ENCODE measurements around the gene CDKAL1.

The CDKAL1 gene

GRCh38 chr6:21201637-21202350 lies 667.5 kb downstream of the CDKAL1 start:
- Histone ChIP-seq H3K27me3 (ENCODE audit: control insufficient read depth in 1 of 2, insufficient read depth in 1 of 2, low read length in 2 of 2) (no peaks in the 10 kb centered on the region), H3K4ac (ENCODE audit: low read depth in 1 of 2, low read length in 2 of 2) (no peak overlapping the region), H3K79me1 (replicated peaks; ENCODE audit: low read length, poor library complexity, severe bottlenecking) (no peaks in the 10 kb centered on the region), H4K8ac (ENCODE audit: low read length) (no peak overlapping the region), H3K14ac (ENCODE audit: low read length in 2 of 2) (no peak overlapping the region), H4K91ac (ENCODE audit: low read length) (no peak overlapping the region), H2BK12ac (ENCODE audit: low read length in 2 of 2) (no peak overlapping the region), H2AFZ (ENCODE audit: low read depth, low read length) (no peak overlapping the region), H2BK15ac (ENCODE audit: low read depth, poor library complexity, severe bottlenecking) (no peak overlapping the region), H3K9ac (ENCODE audit: low read length) (no peak overlapping the region), H2AK5ac (ENCODE audit: low read length, severe bottlenecking) (no peak overlapping the region), H2BK120ac (ENCODE audit: low read depth, low read length) (no peak overlapping the region), H3K18ac (ENCODE audit: low read depth in 1 of 2, low read length in 2 of 2) (no peak overlapping the region), H3K4me1 (ENCODE audit: control insufficient read depth, insufficient read depth, low read depth, low read length) (peaks cover 7% of the 10 kb centered on the region), H3K9me3 (ENCODE audit: control insufficient read depth, low read length) (no peaks in the 10 kb centered on the region), H3K27ac (ENCODE audit: low read length, poor library complexity, severe bottlenecking) (no peak overlapping the region), H3K23ac (ENCODE audit: low read length in 2 of 2) (no peak overlapping the region), H3K4me3 (ENCODE audit: insufficient read depth in 1 of 2, low read depth in 1 of 2, low read length in 2 of 2) (no peak overlapping the region), H3K36me3 (ENCODE audit: control insufficient read depth in 1 of 2, insufficient read depth in 2 of 2, low read depth in 1 of 2, low read length in 2 of 2) (no peaks in the 10 kb centered on the region), H2BK5ac (ENCODE audit: low read depth, low read length, poor library complexity, severe bottlenecking) (no peak overlapping the region), H3K4me2 (ENCODE audit: low read length, poor library complexity, severe bottlenecking) (no peak overlapping the region)
- WGBS: 96% methylated on average over 8 of the region's 10 CpGs
- no peak for DNase-seq

GRCh38 chr6:21202521-21202920 lies 668.3 kb downstream of the CDKAL1 start:
- WGBS: 56% methylated on average over 3 of the region's 3 CpGs
- H3K23ac ChIP-seq (ENCODE audit: low read length in 2 of 2): no peak overlapping the region
- no peak overlapping the region for H4K8ac ChIP-seq (ENCODE audit: low read length)
- no peak overlapping the region for H2AFZ ChIP-seq (ENCODE audit: low read depth, low read length)
- no peak overlapping the region for H3K18ac ChIP-seq (ENCODE audit: low read depth in 1 of 2, low read length in 2 of 2)
- H3K4me2 ChIP-seq (ENCODE audit: low read length, poor library complexity, severe bottlenecking): no peak overlapping the region
- H2AK5ac ChIP-seq (ENCODE audit: low read length, severe bottlenecking): no peak overlapping the region
- no peaks in the 10 kb centered on the region for H3K79me1 ChIP-seq (replicated peaks; ENCODE audit: low read length, poor library complexity, severe bottlenecking)
- H4K91ac ChIP-seq (ENCODE audit: low read length): no peak overlapping the region
- no peak overlapping the region for H2BK120ac ChIP-seq (ENCODE audit: low read depth, low read length)
- peak overlapping the region in 1 of 2 experiments; percentile 78 for H2BK12ac ChIP-seq (ENCODE audit: low read length in 2 of 2)
- H3K4me1 ChIP-seq (ENCODE audit: control insufficient read depth, insufficient read depth, low read depth, low read length): peaks cover 7% of the 10 kb centered on the region
- H3K36me3 ChIP-seq (ENCODE audit: control insufficient read depth in 1 of 2, insufficient read depth in 2 of 2, low read depth in 1 of 2, low read length in 2 of 2): no peaks in the 10 kb centered on the region
- H3K4me3 ChIP-seq (ENCODE audit: insufficient read depth in 1 of 2, low read depth in 1 of 2, low read length in 2 of 2): no peak overlapping the region
- no peak overlapping the region for H2BK5ac ChIP-seq (ENCODE audit: low read depth, low read length, poor library complexity, severe bottlenecking)
- no peak overlapping the region for H3K14ac ChIP-seq (ENCODE audit: low read length in 2 of 2)
- no peak overlapping the region for H3K9ac ChIP-seq (ENCODE audit: low read length)
- H3K27ac ChIP-seq (ENCODE audit: low read length, poor library complexity, severe bottlenecking): no peak overlapping the region
- H3K4ac ChIP-seq (ENCODE audit: low read depth in 1 of 2, low read length in 2 of 2): no peak overlapping the region
- peak; percentile 12 for DNase-seq
- H3K9me3 ChIP-seq (ENCODE audit: control insufficient read depth, low read length): no peaks in the 10 kb centered on the region
- no peak overlapping the region for H2BK15ac ChIP-seq (ENCODE audit: low read depth, poor library complexity, severe bottlenecking)
- H3K27me3 ChIP-seq (ENCODE audit: control insufficient read depth in 1 of 2, insufficient read depth in 1 of 2, low read length in 2 of 2): no peaks in the 10 kb centered on the region

GRCh38 chr6:21204951-21205350 lies 670.7 kb downstream of the CDKAL1 start:
- H3K36me3 ChIP-seq (ENCODE audit: control insufficient read depth in 1 of 2, insufficient read depth in 2 of 2, low read depth in 1 of 2, low read length in 2 of 2): no peaks in the 10 kb centered on the region
- DNase-seq: no peak
- H3K27ac ChIP-seq (ENCODE audit: low read length, poor library complexity, severe bottlenecking): no peak overlapping the region
- H3K4me2 ChIP-seq (ENCODE audit: low read length, poor library complexity, severe bottlenecking): no peak overlapping the region
- no peak overlapping the region for H2AK5ac ChIP-seq (ENCODE audit: low read length, severe bottlenecking)
- no peak overlapping the region for H2BK120ac ChIP-seq (ENCODE audit: low read depth, low read length)
- H2BK5ac ChIP-seq (ENCODE audit: low read depth, low read length, poor library complexity, severe bottlenecking): no peak overlapping the region
- no peak overlapping the region for H4K91ac ChIP-seq (ENCODE audit: low read length)
- no peak overlapping the region for H3K23ac ChIP-seq (ENCODE audit: low read length in 2 of 2)
- 96% methylated on average over 2 of the region's 3 CpGs for WGBS
- H3K27me3 ChIP-seq (ENCODE audit: control insufficient read depth in 1 of 2, insufficient read depth in 1 of 2, low read length in 2 of 2): no peaks in the 10 kb centered on the region
- H2AFZ ChIP-seq (ENCODE audit: low read depth, low read length): no peak overlapping the region
- peaks cover 4% of the 10 kb centered on the region for H3K4me1 ChIP-seq (ENCODE audit: control insufficient read depth, insufficient read depth, low read depth, low read length)
- H3K9ac ChIP-seq (ENCODE audit: low read length): no peak overlapping the region
- no peak overlapping the region for H3K18ac ChIP-seq (ENCODE audit: low read depth in 1 of 2, low read length in 2 of 2)
- no peak overlapping the region for H3K4ac ChIP-seq (ENCODE audit: low read depth in 1 of 2, low read length in 2 of 2)
- H3K79me1 ChIP-seq (replicated peaks; ENCODE audit: low read length, poor library complexity, severe bottlenecking): no peaks in the 10 kb centered on the region
- H2BK12ac ChIP-seq (ENCODE audit: low read length in 2 of 2): no peak overlapping the region
- H3K14ac ChIP-seq (ENCODE audit: low read length in 2 of 2): no peak overlapping the region
- H3K9me3 ChIP-seq (ENCODE audit: control insufficient read depth, low read length): no peaks in the 10 kb centered on the region
- no peak overlapping the region for H2BK15ac ChIP-seq (ENCODE audit: low read depth, poor library complexity, severe bottlenecking)
- no peak overlapping the region for H4K8ac ChIP-seq (ENCODE audit: low read length)
- no peak overlapping the region for H3K4me3 ChIP-seq (ENCODE audit: insufficient read depth in 1 of 2, low read depth in 1 of 2, low read length in 2 of 2)

- no peak overlapping the region for H2AK5ac ChIP-seq (ENCODE audit: low read length, severe bottlenecking)
- 83% methylated on average over 6 of the region's 9 CpGs for WGBS
- H3K27ac ChIP-seq (ENCODE audit: low read length, poor library complexity, severe bottlenecking): peak overlapping the region; percentile 6
- no peak overlapping the region for H3K14ac ChIP-seq (ENCODE audit: low read length in 2 of 2)
- H3K4ac ChIP-seq (ENCODE audit: low read depth in 1 of 2, low read length in 2 of 2): no peak overlapping the region
- H4K8ac ChIP-seq (ENCODE audit: low read length): no peak overlapping the region
- H3K9ac ChIP-seq (ENCODE audit: low read length): no peak overlapping the region
- H3K23ac ChIP-seq (ENCODE audit: low read length in 2 of 2): no peak overlapping the region
- H3K79me1 ChIP-seq (replicated peaks; ENCODE audit: low read length, poor library complexity, severe bottlenecking): no peaks in the 10 kb centered on the region
- H3K36me3 ChIP-seq (ENCODE audit: control insufficient read depth in 1 of 2, insufficient read depth in 2 of 2, low read depth in 1 of 2, low read length in 2 of 2): no peaks in the 10 kb centered on the region
- no peak overlapping the region for H2BK5ac ChIP-seq (ENCODE audit: low read depth, low read length, poor library complexity, severe bottlenecking)
- H3K9me3 ChIP-seq (ENCODE audit: control insufficient read depth, low read length): peaks cover 9% of the 10 kb centered on the region
- H4K91ac ChIP-seq (ENCODE audit: low read length): no peak overlapping the region
- no peak for DNase-seq
- H3K4me1 ChIP-seq (ENCODE audit: control insufficient read depth, insufficient read depth, low read depth, low read length): no peaks in the 10 kb centered on the region
- no peak overlapping the region for H2BK15ac ChIP-seq (ENCODE audit: low read depth, poor library complexity, severe bottlenecking)
- no peak overlapping the region for H3K4me3 ChIP-seq (ENCODE audit: insufficient read depth in 1 of 2, low read depth in 1 of 2, low read length in 2 of 2)
- no peak overlapping the region for H2BK120ac ChIP-seq (ENCODE audit: low read depth, low read length)
- no peak overlapping the region for H2AFZ ChIP-seq (ENCODE audit: low read depth, low read length)
- no peaks in the 10 kb centered on the region for H3K27me3 ChIP-seq (ENCODE audit: control insufficient read depth in 1 of 2, insufficient read depth in 1 of 2, low read length in 2 of 2)
- no peak overlapping the region for H2BK12ac ChIP-seq (ENCODE audit: low read length in 2 of 2)
- no peak overlapping the region for H3K18ac ChIP-seq (ENCODE audit: low read depth in 1 of 2, low read length in 2 of 2)
- H3K4me2 ChIP-seq (ENCODE audit: low read length, poor library complexity, severe bottlenecking): no peak overlapping the region
These were observed 674.0 kb downstream of the CDKAL1 start for GRCh38 chr6:21208081-21208795.

Measured in mesenchymal stem cell (in vitro differentiated cells and primary cell).